HepG2 (cell line): ENCODE data around the gene NFKBIL1. TPM values are rescaled to one million over a fixed set of nuclear protein-coding genes. Genes with fewer than 3 reads are reported as not detected.

ENCODE experiments used
- ATAC-seq: fragments of 200-7000 bp; cut with Tn5 transposase; 3 replicates; pipeline ENCODE4 v1.9.1; 2020; ENCODE audit warnings: mild to moderate bottlenecking, moderate library complexity
- BruUV-seq: library from RNA; stranded (reverse); fragments of 400-500 nt; replicated peaks from 2 replicates; lab custom pipeline; 2021; lab: Mats Ljungman, UMichigan
- CTCF ChIA-PET: fragments of 300-600 bp; formaldehyde crosslinking; extraction: SDS; loops from one replicate; lab custom pipeline; 2021; ENCODE audit warnings: low total read pairs, inconsistent platforms, low intra/inter-chr PET ratio; lab: Yijun Ruan, JAX
- POLR2A ChIA-PET: fragments of 350-600 bp; sonication (Branson Sonifier 250); formaldehyde crosslinking; loops from one replicate; lab custom pipeline; 2020; ENCODE audit warnings: antibody characterized with exemption, inconsistent platforms; lab: Yijun Ruan, JAX
- DNase-seq: peaks from one replicate; pipeline ENCODE4 v3.0.0-alpha.2; 2015; ENCODE audit warnings: low spot score
- FAIRE-seq: peaks from 3 replicates; lab custom pipeline; 2011; peaks lifted over from hg19 to GRCh38; lab: Jason Lieb, UNC
- H2AFZ ChIP-seq: one replicate; pipeline ENCODE4 v1.6.1; 2011; ENCODE audit warnings: low read length, inconsistent platforms
- H3K27ac ChIP-seq: fragments of 300-600 bp; 3 replicates; pipeline ENCODE4 v1.8.0; 2011; ENCODE audit warnings: mixed run types, mild to moderate bottlenecking, mixed read lengths, low read length, inconsistent platforms; ENCODE audit not compliant: insufficient read depth; ENCODE audit errors: extremely low read length
- H3K27me3 ChIP-seq, 2 experiments: fragments of 200-600 bp in 1 of 2; 2 replicates in 1 of 2; 3 replicates in 1 of 2; pipeline versions ENCODE4 v1.6.0 to v1.8.0; 2011; ENCODE audit warnings: low read length in 2 of 2, mild to moderate bottlenecking in 2 of 2, moderate library complexity in 2 of 2, inconsistent platforms in 1 of 2; ENCODE audit not compliant: insufficient read depth in 2 of 2, control insufficient read depth in 1 of 2
- H3K36me3 ChIP-seq, 2 experiments: fragments of 200-600 bp in 1 of 2; replicated peaks in 1 of 2; 2 replicates in 1 of 2; 3 replicates in 1 of 2; pipeline versions ENCODE4 v1.5.1 to v1.8.0; 2011; ENCODE audit warnings: low read length in 2 of 2, inconsistent platforms in 1 of 2; ENCODE audit not compliant: insufficient read depth in 2 of 2, control insufficient read depth in 1 of 2
- H3K4me1 ChIP-seq: 2 replicates; pipeline ENCODE4 v1.5.1; 2012; ENCODE audit warnings: low read length, inconsistent platforms; ENCODE audit not compliant: insufficient read depth
- H3K4me2 ChIP-seq: 2 replicates; pipeline ENCODE4 v1.6.0; 2011; ENCODE audit warnings: low read depth, low read length, inconsistent platforms
- H3K4me3 ChIP-seq, 3 experiments: fragments of 200-600 bp in 1 of 3; sonication (generic), shearing (Covaris generic) in 1 of 3; replicated peaks in 1 of 3; 2 replicates each; pipeline ENCODE4 v1.5.1; 2011 to 2016; ENCODE audit warnings: low read length in 3 of 3, inconsistent platforms in 2 of 3, low read depth in 2 of 3, mild to moderate bottlenecking in 2 of 3, control low read depth in 1 of 3, mixed read lengths in 1 of 3; ENCODE audit not compliant: insufficient read depth in 1 of 3
- H3K79me2 ChIP-seq: one replicate; pipeline ENCODE4 v1.6.1; 2011; ENCODE audit warnings: low read length, inconsistent platforms; ENCODE audit not compliant: insufficient read depth
- H3K9ac ChIP-seq: 2 replicates; pipeline ENCODE4 v1.6.0; 2011; ENCODE audit warnings: mild to moderate bottlenecking, low read depth, low read length, inconsistent platforms; ENCODE audit not compliant: insufficient read depth
- H3K9me3 ChIP-seq: 2 replicates; pipeline ENCODE4 v1.5.1; 2012; ENCODE audit warnings: mild to moderate bottlenecking, low read length
- H4K20me1 ChIP-seq: 2 replicates; pipeline ENCODE4 v1.6.0; 2011; ENCODE audit warnings: inconsistent platforms, mild to moderate bottlenecking, low read length, moderate library complexity; ENCODE audit not compliant: insufficient read depth
- CEBPB ChIP-seq: IDR thresholded peaks from 2 replicates; pipeline ENCODE4 v1.6.1; 2011; ENCODE audit warnings: low read depth, low read length, improper control_type of control experiment, borderline replicate concordance
- EZH2 ChIP-seq: conservative IDR thresholded peaks from 2 replicates; pipeline ENCODE4 v1.6.1; 2012; ENCODE audit warnings: mild to moderate bottlenecking, low read depth, low read length, moderate library complexity
- FOXA1 ChIP-seq, 2 experiments: fragments of 450-650 bp in 1 of 2; sonication (generic) in 1 of 2; formaldehyde crosslinking in 1 of 2; IDR thresholded peaks; 2 replicates each; pipeline versions ENCODE4 v1.4.0 to v1.6.1; 2016 to 2020; ENCODE audit warnings: missing genetic modification reagents in 1 of 2
- GLI4 ChIP-seq: sonication (generic); formaldehyde crosslinking; IDR thresholded peaks from 2 replicates; pipeline ENCODE4 v1.5.1; 2020; ENCODE audit warnings: missing genetic modification reagents, mild to moderate bottlenecking, moderate library complexity, borderline replicate concordance
- MTF2 ChIP-seq: sonication (generic); formaldehyde crosslinking; IDR thresholded peaks from 2 replicates; pipeline ENCODE4 v1.5.0; 2020; ENCODE audit warnings: missing genetic modification reagents, borderline replicate concordance
- NAIF1 ChIP-seq: sonication (generic); formaldehyde crosslinking; IDR thresholded peaks from 2 replicates; pipeline ENCODE4 v1.5.0; 2020; ENCODE audit warnings: mild to moderate bottlenecking, missing genetic modification reagents, borderline replicate concordance
- PRMT3 ChIP-seq: sonication (generic); formaldehyde crosslinking; IDR thresholded peaks from 2 replicates; pipeline ENCODE4 v1.8.1; 2022; ENCODE audit warnings: low read depth, mild to moderate bottlenecking, moderate library complexity, missing genetic modification reagents, borderline replicate concordance
- WGBS: methylation state at CpG from one replicate; pipeline ENCODE4 v1.1.6; 2017; ENCODE audit warnings: low lambda C conversion rate; 5-methylcytosine and 5-hydroxymethylcytosine counted together
- in situ Hi-C: cut with HindIII; loops from 2 replicates; pipeline ENCODE4 v1.10.0; 2017; ENCODE audit warnings: low pct_unique_long_range_greater_than_20kb; ENCODE audit not compliant: extremely low pct_ligation_motif_present
- intact Hi-C: fragments of 100-400 bp; cut with micrococcal nuclease; formaldehyde crosslinking; loops from one replicate; pipeline ENCODE4 v1.10.0; 2022; ENCODE audit not compliant: unreplicated experiment
- polyA plus RNA-seq, 8 experiments: library from polyadenylated mRNA; depleted of rRNA in 3 of 8; stranded (reverse) in 7 of 8; unstranded in 1 of 8; fragments of >200 nt; fragmentation: Illumina TruSeq in 4 of 8; extraction: Trizol in 4 of 8; gene quantifications; 2 replicates each; pipeline versions ENCODE4 v1.2.1 to v1.2.3, GENCODE V29; 2011 to 2016; ENCODE audit warnings: low read depth in 4 of 8, missing spikeins in 1 of 8, mixed read lengths in 1 of 8; ENCODE audit not compliant: insufficient read depth in 1 of 8
- total RNA-seq, 5 experiments: library from RNA; depleted of rRNA; stranded (reverse); fragments of >200 nt; fragmentation: Illumina TruSeq; extraction: Trizol; gene quantifications; 2 replicates each; pipeline ENCODE4 v1.2.3, GENCODE V29; 2016; ENCODE audit warnings: low read depth in 1 of 5

NFKBIL1 gene
- total and polyA plus RNA-seq, 2 of the 13 experiments (the other 11 are each of a cell fraction or from before 2014, with no cell fraction given) = 9.7 to 19.5 TPM

DNA sequence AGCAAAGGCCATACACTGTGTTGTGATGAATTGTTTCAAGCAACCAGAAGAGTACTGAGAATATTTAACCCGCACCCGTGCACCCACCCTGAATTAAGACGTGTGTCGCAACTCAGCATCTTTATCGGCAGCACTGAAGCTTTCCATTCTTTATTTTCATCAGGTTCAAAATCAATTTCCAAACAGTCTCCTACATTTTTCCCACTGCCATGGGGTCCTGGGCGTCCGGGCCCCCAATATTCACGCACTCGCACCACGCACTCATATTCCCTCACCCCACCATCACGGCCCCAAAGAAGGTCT, 33.0 kb downstream of the NFKBIL1 start:
- DNase-seq (no peak), FAIRE-seq (no peak), ATAC-seq (no peak)
- Histone ChIP-seq H3K9me3 (no peaks in the 10 kb centered on the region), H3K36me3 (no peaks in the 10 kb centered on the region), H3K27ac (no peak overlapping the region), H3K79me2 (no peaks in the 10 kb centered on the region), H2AFZ (no peak overlapping the region), H3K4me1 (peaks cover 25% of the 10 kb centered on the region), H3K4me2 (peak overlapping the region; percentile 99), H3K4me3 (peak overlapping the region in 2 of 3 experiments; percentile 39 to 88; a peak in 3 of 6 replicates), H4K20me1 (no peaks in the 10 kb centered on the region), H3K9ac (no peak overlapping the region), H3K27me3 (peaks cover 14 to 70% of the 10 kb centered on the region in 2 experiments; a peak in 4 of 5 replicates)
- 0 out of 2 replicates have a peak, but pooled peaks have one; percentile 57 for TF ChIP-seq EZH2
- no peak for TF ChIP-seq GLI4 (CRISPR knock-in tag)
- no peak for TF ChIP-seq MTF2 (CRISPR knock-in tag)
- 0 out of 2 replicates have a peak, but pooled peaks have one; percentile 35 for TF ChIP-seq PRMT3 (CRISPR knock-in tag)
- 0 out of 2 replicates have a peak, but pooled peaks have one; percentile 7 for TF ChIP-seq NAIF1 (CRISPR knock-in tag)
- no peak for TF ChIP-seq FOXA1 (IDR thresholded peaks at IDR 0.05)
- TF ChIP-seq FOXA1 (CRISPR knock-in tag; IDR thresholded peaks at IDR 0.05) = 0 out of 2 replicates have a peak, but pooled peaks have one; percentile 1
- TF ChIP-seq CEBPB = peak; percentile 65; the same call in 1 of the 2 replicates
- ChIA-PET CTCF (interaction anchor here (1.3 to 3.2 kb wide), 4 partner anchors 18 to 1217 kb away, joined by 3 to 35 read pairs (median 5); partner anchors contain the start of gene NFKBIL1), POLR2A (interaction anchor here (1.1 to 2.8 kb wide), 4 partner anchors 18 to 123 kb away, joined by 3 to 15 read pairs (median 6); partner anchors contain the start of genes ABHD16A, DDX39B and NFKBIL1)
- no TSS peak for BruUV-seq
- intact Hi-C loops = loop anchor here (5.0 kb wide), 1 partner anchor 33 kb away; the partner anchor contains the start of genes ATP6V1G2 and NFKBIL1
- 55% methylated on average over 11 of the region's 11 CpGs for WGBS
- in situ Hi-C loops = no loop called here
